Measurements from ENCODE around the gene CNOT1. TPM values are rescaled to one million over a fixed set of nuclear protein-coding genes. Genes with fewer than 3 reads are reported as not detected.
A peak's percentile ranks its signal among the peaks of the same experiment; 100 is the strongest.

Gene CNOT1
- total and polyA plus RNA-seq, 8 donors, result 137 to 209 (median 180) TPM

DNA sequence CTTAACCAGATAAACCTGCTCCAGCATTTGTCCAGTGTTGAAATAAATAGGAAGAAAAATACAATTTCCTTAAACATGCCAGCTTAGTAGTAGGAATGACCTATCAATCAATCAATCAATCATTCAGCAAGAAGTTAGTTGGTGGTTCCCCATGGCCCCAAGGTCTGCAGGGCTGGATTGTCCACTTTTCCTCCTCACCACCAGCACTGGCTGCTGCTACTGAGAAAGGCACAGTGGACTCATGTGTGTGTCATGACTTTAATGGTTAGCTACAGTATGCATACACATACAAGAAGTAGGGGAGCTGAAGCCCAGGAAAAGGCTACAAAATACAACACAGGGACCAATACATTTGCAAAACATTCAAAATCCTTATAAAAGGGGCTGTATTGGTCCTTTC is 109.9 kb downstream of the CNOT1 start:
- Histone ChIP-seq H3K36me3 (peaks cover 0 to 83% of the 10 kb centered on the region in 2 donors), H3K4me3 (no peak overlapping the region), H3K27ac (no peak overlapping the region), H3K9me3 (no peaks in the 10 kb centered on the region), H3K27me3 (no peaks in the 10 kb centered on the region), H3K4me1 (peaks cover 0 to 17% of the 10 kb centered on the region in 2 donors)
- ATAC-seq, result no peak
- TF ChIP-seq, protein P1, sequence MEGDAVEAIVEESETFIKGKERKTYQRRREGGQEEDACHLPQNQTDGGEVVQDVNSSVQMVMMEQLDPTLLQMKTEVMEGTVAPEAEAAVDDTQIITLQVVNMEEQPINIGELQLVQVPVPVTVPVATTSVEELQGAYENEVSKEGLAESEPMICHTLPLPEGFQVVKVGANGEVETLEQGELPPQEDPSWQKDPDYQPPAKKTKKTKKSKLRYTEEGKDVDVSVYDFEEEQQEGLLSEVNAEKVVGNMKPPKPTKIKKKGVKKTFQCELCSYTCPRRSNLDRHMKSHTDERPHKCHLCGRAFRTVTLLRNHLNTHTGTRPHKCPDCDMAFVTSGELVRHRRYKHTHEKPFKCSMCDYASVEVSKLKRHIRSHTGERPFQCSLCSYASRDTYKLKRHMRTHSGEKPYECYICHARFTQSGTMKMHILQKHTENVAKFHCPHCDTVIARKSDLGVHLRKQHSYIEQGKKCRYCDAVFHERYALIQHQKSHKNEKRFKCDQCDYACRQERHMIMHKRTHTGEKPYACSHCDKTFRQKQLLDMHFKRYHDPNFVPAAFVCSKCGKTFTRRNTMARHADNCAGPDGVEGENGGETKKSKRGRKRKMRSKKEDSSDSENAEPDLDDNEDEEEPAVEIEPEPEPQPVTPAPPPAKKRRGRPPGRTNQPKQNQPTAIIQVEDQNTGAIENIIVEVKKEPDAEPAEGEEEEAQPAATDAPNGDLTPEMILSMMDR (IDR thresholded peaks at IDR 0.05), result no peak
- DNase-seq, result no peak
- intact Hi-C loops (cut with DNase I), result no loop called here

DNA sequence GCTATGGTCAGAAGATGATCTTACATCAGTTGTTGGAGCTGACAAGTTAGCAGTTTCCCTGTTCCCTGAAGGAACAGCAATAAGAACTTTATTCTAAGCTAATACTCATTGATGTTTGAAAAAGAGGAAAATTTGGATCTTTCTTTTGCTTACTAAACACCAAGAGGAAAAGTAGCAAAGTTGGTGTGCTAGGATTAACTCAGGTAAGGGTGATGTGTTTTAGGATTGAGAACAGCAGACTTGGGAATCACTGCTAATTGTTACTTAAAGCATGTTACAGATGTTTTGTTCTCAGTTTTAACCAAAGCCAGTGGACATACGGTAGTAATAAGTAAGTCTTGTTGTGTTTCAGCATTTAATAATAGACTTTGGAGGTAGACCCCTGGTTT is 110.7 kb downstream of the CNOT1 start:
- H3K4me3 ChIP-seq, result no peak overlapping the region
- H3K4me1 ChIP-seq, result peaks cover 0 to 22% of the 10 kb centered on the region in 2 donors
- intact Hi-C loops (cut with DNase I), result no loop called here
- ATAC-seq (no peak), DNase-seq (no peak)
- H3K27ac ChIP-seq, result no peak overlapping the region
- no peaks in the 10 kb centered on the region for H3K9me3 ChIP-seq
- TF ChIP-seq, protein P1 (IDR thresholded peaks at IDR 0.05), result no peak
- peaks cover 0 to 75% of the 10 kb centered on the region in 2 donors for H3K36me3 ChIP-seq
- H3K27me3 ChIP-seq, result no peaks in the 10 kb centered on the region

- Histone ChIP-seq H3K4me1 (peaks cover 0 to 22% of the 10 kb centered on the region in 2 donors), H3K27ac (no peak overlapping the region), H3K4me3 (no peak overlapping the region), H3K9me3 (no peaks in the 10 kb centered on the region), H3K27me3 (no peaks in the 10 kb centered on the region), H3K36me3 (peaks cover 0 to 69% of the 10 kb centered on the region in 2 donors)
- DNase-seq (no peak), ATAC-seq (no peak)
- intact Hi-C loops (cut with DNase I), result no loop called here
- TF ChIP-seq, protein P1 (IDR thresholded peaks at IDR 0.05), result no peak
Measured at GRCh38 chr16:58518083-58518979, 111.3 kb downstream of the CNOT1 start.

GRCh38 chr16:58516768-58517107 is 112.9 kb downstream of the CNOT1 start:
- Histone ChIP-seq H3K4me3 (no peak overlapping the region), H3K27me3 (no peaks in the 10 kb centered on the region), H3K27ac (no peak overlapping the region), H3K36me3 (peaks cover 0 to 53% of the 10 kb centered on the region in 2 donors), H3K4me1 (peaks cover 0 to 22% of the 10 kb centered on the region in 2 donors), H3K9me3 (no peaks in the 10 kb centered on the region)
- intact Hi-C loops (cut with DNase I), result no loop called here
- no peak for DNase-seq
- ATAC-seq, result no peak
- TF ChIP-seq, protein P1 (IDR thresholded peaks at IDR 0.05), result no peak

DNA sequence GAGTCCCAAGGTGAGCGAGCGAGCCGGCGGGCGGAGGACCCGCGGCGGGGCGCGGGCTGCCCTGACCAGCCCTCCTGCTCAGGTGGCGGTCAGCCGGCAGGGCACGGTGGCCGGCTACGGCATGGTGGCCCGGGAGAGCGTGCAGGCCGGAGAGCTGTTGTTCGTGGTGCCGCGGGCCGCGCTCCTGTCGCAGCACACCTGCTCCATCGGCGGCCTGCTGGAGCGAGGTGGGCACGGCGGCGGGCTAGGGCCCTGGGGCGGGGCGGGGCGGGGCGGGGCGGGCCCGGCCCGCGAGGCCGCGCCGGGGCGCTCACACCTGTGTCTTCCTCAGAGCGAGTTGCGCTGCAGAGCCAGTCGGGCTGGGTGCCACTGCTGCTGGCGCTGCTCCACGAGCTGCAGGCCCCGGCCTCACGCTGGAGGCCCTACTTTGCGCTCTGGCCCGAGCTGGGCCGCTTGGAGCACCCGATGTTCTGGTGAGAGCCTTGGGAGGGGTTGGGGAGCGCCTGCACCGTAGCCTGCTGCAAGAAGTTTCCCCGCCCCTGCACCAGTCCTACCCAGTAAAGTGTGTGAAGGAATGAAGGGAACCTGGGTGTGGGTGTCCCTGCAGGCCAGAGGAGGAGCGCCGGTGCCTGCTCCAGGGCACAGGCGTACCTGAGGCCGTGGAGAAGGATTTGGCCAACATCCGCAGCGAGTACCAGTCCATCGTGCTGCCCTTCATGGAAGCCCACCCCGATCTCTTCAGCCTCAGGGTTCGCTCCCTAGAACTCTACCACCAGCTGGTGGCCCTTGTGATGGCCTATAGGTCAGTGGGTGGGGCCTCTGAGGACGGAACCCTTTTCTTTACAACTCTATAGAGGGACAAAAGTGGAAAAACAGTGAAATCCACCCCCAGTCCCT is 113.5 kb downstream of the CNOT1 start:
- intact Hi-C loops (cut with DNase I), result no loop called here

More for the DNA sequence above, 113.5 kb downstream of the CNOT1 start:
- peaks cover 0 to 22% of the 10 kb centered on the region in 2 donors for H3K4me1 ChIP-seq
- TF ChIP-seq, protein P1 (IDR thresholded peaks at IDR 0.05), result peak in 1 of 2 donors; percentile 1
- H3K4me3 ChIP-seq, result peak overlapping the region; percentile 78 to 93
- H3K27me3 ChIP-seq, result no peaks in the 10 kb centered on the region
- peak; percentile 73 for ATAC-seq
- peak overlapping the region in 1 of 2 donors; percentile 79 for H3K27ac ChIP-seq
- H3K9me3 ChIP-seq, result no peaks in the 10 kb centered on the region
- H3K36me3 ChIP-seq, result peaks cover 0 to 47% of the 10 kb centered on the region in 2 donors
- peak in 3 of 4 donors; percentile 41 to 82 (median 58) for DNase-seq

Measured in left lung (tissue), 10 donors.